GM21381 (cell line): ENCODE measurements around the gene CDC7.
"Not testable (repeated sequence)": the region's sequence is repeated elsewhere in the genome, so short reads cannot be mapped to it uniquely, and the experiment has no call there.

Source experiments
- ATAC-seq: cut with Tn5 transposase; IDR thresholded peaks from one replicate; pipeline ENCODE4 v1.9.1; 2021; ENCODE audit warnings: mild to moderate bottlenecking, moderate library complexity; ENCODE audit not compliant: unreplicated experiment

Gene CDC7

GRCh38 chr1:91510754-91511153 is 10.1 kb downstream of the CDC7 start:
- no peak for ATAC-seq

- ATAC-seq = no peak
These were observed 10.7 kb downstream of the CDC7 start for GRCh38 chr1:91511386-91511785.

GRCh38 chr1:91513160-91513559 is 12.5 kb downstream of the CDC7 start:
- no peak for ATAC-seq

GRCh38 chr1:91513706-91514105 is 13.1 kb downstream of the CDC7 start:
- no peak for ATAC-seq

GRCh38 chr1:91515994-91516393 is 15.3 kb downstream of the CDC7 start:
- no peak for ATAC-seq

GRCh38 chr1:91516605-91517004 is 16.0 kb downstream of the CDC7 start:
- not testable (repeated sequence) for ATAC-seq

- not testable (repeated sequence) for ATAC-seq
These were observed 18.5 kb downstream of the CDC7 start for GRCh38 chr1:91519167-91519566.

GRCh38 chr1:91520942-91521507 is 20.4 kb downstream of the CDC7 start:
- no peak for ATAC-seq

GRCh38 chr1:91523482-91523881 is 22.8 kb downstream of the CDC7 start:
- peak; percentile 99 for ATAC-seq

GRCh38 chr1:91526496-91526895 is 25.8 kb downstream of the CDC7 start:
- ATAC-seq = no peak

- no peak for ATAC-seq
These were observed 26.7 kb downstream of the CDC7 start for GRCh38 chr1:91527266-91527765.

- ATAC-seq = no peak
These were observed 27.1 kb downstream of the CDC7 start for GRCh38 chr1:91527781-91528180.

GRCh38 chr1:91529856-91530255 is 29.2 kb downstream of the CDC7 start:
- no peak for ATAC-seq

GRCh38 chr1:91533361-91534024 is 32.8 kb downstream of the CDC7 start:
- ATAC-seq = no peak

- ATAC-seq = no peak
These were observed 34.8 kb downstream of the CDC7 start for GRCh38 chr1:91535441-91535840.

- ATAC-seq = no peak
These were observed 36.8 kb downstream of the CDC7 start for GRCh38 chr1:91537281-91537986.

- no peak for ATAC-seq
These were observed 37.3 kb downstream of the CDC7 start for GRCh38 chr1:91537987-91538304.

- no peak for ATAC-seq
These were observed 40.3 kb downstream of the CDC7 start for GRCh38 chr1:91540910-91541309.

- ATAC-seq = no peak
These were observed 41.4 kb downstream of the CDC7 start for GRCh38 chr1:91541918-91542533.

GRCh38 chr1:91545506-91546300 is 45.1 kb downstream of the CDC7 start:
- no peak for ATAC-seq

- ATAC-seq = no peak
These were observed 45.6 kb downstream of the CDC7 start for GRCh38 chr1:91546301-91546581.
